ENCODE measurements around the gene PRM3.

PRM3 gene

GRCh38 chr16:11272921-11273720, at the start of gene PRM3:
TSS of gene PRM3 (minus strand) at chr16:11273629. CDS start at chr16:11273595, 34 bp downstream.
- no peak for TF ChIP-seq EZH2 (IDR thresholded peaks at IDR 0.05; ENCODE audit: borderline replicate concordance, low read length)
- TF ChIP-seq, protein P1, sequence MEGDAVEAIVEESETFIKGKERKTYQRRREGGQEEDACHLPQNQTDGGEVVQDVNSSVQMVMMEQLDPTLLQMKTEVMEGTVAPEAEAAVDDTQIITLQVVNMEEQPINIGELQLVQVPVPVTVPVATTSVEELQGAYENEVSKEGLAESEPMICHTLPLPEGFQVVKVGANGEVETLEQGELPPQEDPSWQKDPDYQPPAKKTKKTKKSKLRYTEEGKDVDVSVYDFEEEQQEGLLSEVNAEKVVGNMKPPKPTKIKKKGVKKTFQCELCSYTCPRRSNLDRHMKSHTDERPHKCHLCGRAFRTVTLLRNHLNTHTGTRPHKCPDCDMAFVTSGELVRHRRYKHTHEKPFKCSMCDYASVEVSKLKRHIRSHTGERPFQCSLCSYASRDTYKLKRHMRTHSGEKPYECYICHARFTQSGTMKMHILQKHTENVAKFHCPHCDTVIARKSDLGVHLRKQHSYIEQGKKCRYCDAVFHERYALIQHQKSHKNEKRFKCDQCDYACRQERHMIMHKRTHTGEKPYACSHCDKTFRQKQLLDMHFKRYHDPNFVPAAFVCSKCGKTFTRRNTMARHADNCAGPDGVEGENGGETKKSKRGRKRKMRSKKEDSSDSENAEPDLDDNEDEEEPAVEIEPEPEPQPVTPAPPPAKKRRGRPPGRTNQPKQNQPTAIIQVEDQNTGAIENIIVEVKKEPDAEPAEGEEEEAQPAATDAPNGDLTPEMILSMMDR (IDR thresholded peaks at IDR 0.05; ENCODE audit: low read length) = no peak
- no peak within 1 kb of the TSS for H3K4me3 ChIP-seq (ENCODE audit: low read depth, low read length, poor library complexity, severe bottlenecking)
- no peaks in the 10 kb centered on the region; the same call in 1 of the 2 replicates for H3K36me3 ChIP-seq (ENCODE audit: insufficient read depth, low read length)
- H3K4me1 ChIP-seq (ENCODE audit: insufficient read depth, low read length, severe bottlenecking) = no peaks in the 10 kb centered on the region
- no peaks in the 10 kb centered on the region for H3K79me2 ChIP-seq (ENCODE audit: insufficient read depth, low read length)
- H3K27ac ChIP-seq (ENCODE audit: low read depth, low read length, poor library complexity, severe bottlenecking) = no peak within 1 kb of the TSS
- no peak within 1 kb of the TSS for H3K9ac ChIP-seq (ENCODE audit: low read length)
- H3K9me2 ChIP-seq (ENCODE audit: low read depth, low read length) = no peaks in the 10 kb centered on the region
- no peak within 1 kb of the TSS for H2AFZ ChIP-seq (ENCODE audit: low read length)
- no peaks in the 10 kb centered on the region for H3K27me3 ChIP-seq (ENCODE audit: insufficient read depth, low read length)
- H3K9me3 ChIP-seq (ENCODE audit: low read length) = no peaks in the 10 kb centered on the region
- H3F3A ChIP-seq (ENCODE audit: insufficient read depth, low read length) = no peaks in the 10 kb centered on the region
- H3K4me2 ChIP-seq (ENCODE audit: low read length) = no peak within 1 kb of the TSS
- H4K20me1 ChIP-seq (ENCODE audit: insufficient read depth, low read length) = no peaks in the 10 kb centered on the region

DNA sequence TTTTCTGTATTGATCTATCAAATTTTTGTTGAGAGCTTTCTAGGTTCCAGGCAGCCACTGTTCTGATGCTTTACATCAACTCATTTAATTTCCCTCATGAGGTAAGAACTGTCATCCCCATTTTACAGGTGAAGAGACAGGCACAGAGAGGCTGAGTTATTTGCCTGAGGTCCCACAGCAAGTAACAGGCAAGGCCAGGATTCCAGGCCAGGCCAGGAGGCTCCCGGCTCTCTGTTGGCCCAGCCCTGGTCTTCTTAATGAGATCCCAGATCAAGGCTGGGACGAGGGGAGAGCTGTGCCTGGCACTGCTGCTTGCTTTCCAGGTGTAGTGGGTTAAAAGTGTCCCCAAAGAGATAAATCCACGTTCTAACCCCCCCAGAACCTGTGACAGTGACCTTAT, 49.4 kb upstream of the PRM3 start:
- H3K79me2 ChIP-seq (ENCODE audit: insufficient read depth, low read length) = no peaks in the 10 kb centered on the region
- no peak for TF ChIP-seq EZH2 (IDR thresholded peaks at IDR 0.05; ENCODE audit: borderline replicate concordance, low read length)
- TF ChIP-seq, protein P1 (IDR thresholded peaks at IDR 0.05; ENCODE audit: low read length) = no peak
- H2AFZ ChIP-seq (ENCODE audit: low read length) = no peak overlapping the region
- no peaks in the 10 kb centered on the region for H3F3A ChIP-seq (ENCODE audit: insufficient read depth, low read length)
- no peak overlapping the region for H3K27ac ChIP-seq (ENCODE audit: low read depth, low read length, poor library complexity, severe bottlenecking)
- peaks cover 18% of the 10 kb centered on the region; the same call in 1 of the 2 replicates for H3K27me3 ChIP-seq (ENCODE audit: insufficient read depth, low read length)
- H3K9me2 ChIP-seq (ENCODE audit: low read depth, low read length) = no peaks in the 10 kb centered on the region
- H3K4me3 ChIP-seq (ENCODE audit: low read depth, low read length, poor library complexity, severe bottlenecking) = no peak overlapping the region
- H3K36me3 ChIP-seq (ENCODE audit: insufficient read depth, low read length) = peaks cover 10% of the 10 kb centered on the region; the same call in 1 of the 2 replicates
- H3K9me3 ChIP-seq (ENCODE audit: low read length) = 0 out of 2 replicates have a peak, but pooled peaks cover 6% of the 10 kb centered on the region
- H4K20me1 ChIP-seq (ENCODE audit: insufficient read depth, low read length) = no peaks in the 10 kb centered on the region
- H3K4me1 ChIP-seq (ENCODE audit: insufficient read depth, low read length, severe bottlenecking) = peaks cover 14% of the 10 kb centered on the region
- H3K9ac ChIP-seq (ENCODE audit: low read length) = no peak overlapping the region
- no peak overlapping the region for H3K4me2 ChIP-seq (ENCODE audit: low read length)

- TF ChIP-seq, protein P1 (IDR thresholded peaks at IDR 0.05; ENCODE audit: low read length) = no peak
- TF ChIP-seq EZH2 (IDR thresholded peaks at IDR 0.05; ENCODE audit: borderline replicate concordance, low read length) = no peak
- no peaks in the 10 kb centered on the region for H3F3A ChIP-seq (ENCODE audit: insufficient read depth, low read length)
These were observed 48.2 kb upstream of the PRM3 start for GRCh38 chr16:11321662-11322061.

More at GRCh38 chr16:11321662-11322061, 48.2 kb upstream of the PRM3 start:
- peaks cover 15% of the 10 kb centered on the region for H3K4me1 ChIP-seq (ENCODE audit: insufficient read depth, low read length, severe bottlenecking)
- peaks cover 7% of the 10 kb centered on the region; the same call in 1 of the 2 replicates for H3K27me3 ChIP-seq (ENCODE audit: insufficient read depth, low read length)
- H3K9ac ChIP-seq (ENCODE audit: low read length) = no peak overlapping the region
- 0 out of 2 replicates have a peak, but pooled peaks cover under 1% of the 10 kb centered on the region for H3K9me3 ChIP-seq (ENCODE audit: low read length)
- peaks cover 2% of the 10 kb centered on the region; the same call in 1 of the 2 replicates for H3K36me3 ChIP-seq (ENCODE audit: insufficient read depth, low read length)
- no peak overlapping the region for H3K27ac ChIP-seq (ENCODE audit: low read depth, low read length, poor library complexity, severe bottlenecking)
- H2AFZ ChIP-seq (ENCODE audit: low read length) = no peak overlapping the region
- no peak overlapping the region for H3K4me3 ChIP-seq (ENCODE audit: low read depth, low read length, poor library complexity, severe bottlenecking)
- H3K79me2 ChIP-seq (ENCODE audit: insufficient read depth, low read length) = no peaks in the 10 kb centered on the region
- H4K20me1 ChIP-seq (ENCODE audit: insufficient read depth, low read length) = no peaks in the 10 kb centered on the region
- no peaks in the 10 kb centered on the region for H3K9me2 ChIP-seq (ENCODE audit: low read depth, low read length)
- H3K4me2 ChIP-seq (ENCODE audit: low read length) = no peak overlapping the region
